GM19035 (cell line): ENCODE results near the gene TBC1D17.
"Not testable (repeated sequence)": the region's sequence is repeated elsewhere in the genome, so short reads cannot be mapped to it uniquely, and the experiment has no call there.

Experiments used
- ATAC-seq: cut with Tn5 transposase; IDR thresholded peaks from one replicate; pipeline ENCODE4 v1.9.1; 2021; ENCODE audit not compliant: unreplicated experiment

Gene TBC1D17

GRCh38 chr19:49916839-49917733 is 39.6 kb downstream of the TBC1D17 start:
- no peak for ATAC-seq

DNA sequence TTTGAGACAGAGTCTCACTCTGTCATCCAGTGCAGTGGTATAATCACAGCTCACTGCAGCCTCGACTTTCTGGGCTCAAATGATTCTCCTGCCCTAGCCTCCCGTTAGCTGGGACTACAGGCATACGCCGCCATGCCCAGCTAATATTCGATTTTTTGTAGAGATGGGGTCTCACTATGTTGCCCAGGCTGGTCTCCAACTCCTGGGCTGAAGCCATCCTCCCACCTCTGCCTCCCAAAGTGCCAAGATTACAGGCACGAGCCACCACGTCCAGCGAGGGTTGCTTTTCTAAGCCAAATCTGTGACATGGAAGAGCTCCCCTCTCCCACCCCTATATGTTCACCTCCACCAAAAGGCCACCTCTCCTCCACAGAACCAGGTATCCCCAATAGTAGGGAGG is 40.6 kb downstream of the TBC1D17 start:
- no peak for ATAC-seq

DNA sequence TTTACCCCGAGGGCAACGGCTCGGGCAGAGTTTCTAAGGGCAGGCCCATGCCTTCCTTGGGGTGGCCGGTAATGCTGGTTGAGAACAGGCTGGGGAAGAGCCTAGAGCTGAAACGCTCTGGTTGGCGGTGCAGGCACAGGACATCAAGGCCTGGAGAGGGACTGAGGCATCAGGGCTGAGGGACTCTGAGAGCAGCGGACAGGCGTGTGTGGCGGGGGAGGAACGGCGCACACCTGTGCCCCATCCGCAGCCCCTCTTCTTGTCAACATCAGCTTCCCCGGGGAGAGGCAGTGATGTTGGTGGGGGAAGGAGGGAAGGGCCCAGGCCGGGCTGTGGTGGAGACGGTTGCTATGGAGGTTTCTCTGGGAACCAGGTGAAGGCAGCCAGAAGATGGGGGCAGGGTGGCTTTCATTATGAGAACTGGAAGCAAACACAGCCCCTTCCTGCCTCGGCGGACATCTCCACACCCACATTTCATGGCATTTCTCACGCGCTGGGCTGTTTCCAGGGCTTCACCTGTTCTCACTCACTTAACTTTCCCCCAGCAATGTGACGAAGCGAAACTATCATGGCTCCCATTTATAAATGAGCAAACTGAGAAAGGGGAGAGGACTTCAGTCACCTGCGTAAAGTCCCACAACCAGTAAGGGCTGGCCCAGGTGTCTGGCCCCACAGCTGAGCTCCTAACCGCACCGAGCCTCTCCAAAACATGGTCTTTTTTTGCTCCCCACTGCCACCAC is 43.3 kb downstream of the TBC1D17 start:
- no peak for ATAC-seq

DNA sequence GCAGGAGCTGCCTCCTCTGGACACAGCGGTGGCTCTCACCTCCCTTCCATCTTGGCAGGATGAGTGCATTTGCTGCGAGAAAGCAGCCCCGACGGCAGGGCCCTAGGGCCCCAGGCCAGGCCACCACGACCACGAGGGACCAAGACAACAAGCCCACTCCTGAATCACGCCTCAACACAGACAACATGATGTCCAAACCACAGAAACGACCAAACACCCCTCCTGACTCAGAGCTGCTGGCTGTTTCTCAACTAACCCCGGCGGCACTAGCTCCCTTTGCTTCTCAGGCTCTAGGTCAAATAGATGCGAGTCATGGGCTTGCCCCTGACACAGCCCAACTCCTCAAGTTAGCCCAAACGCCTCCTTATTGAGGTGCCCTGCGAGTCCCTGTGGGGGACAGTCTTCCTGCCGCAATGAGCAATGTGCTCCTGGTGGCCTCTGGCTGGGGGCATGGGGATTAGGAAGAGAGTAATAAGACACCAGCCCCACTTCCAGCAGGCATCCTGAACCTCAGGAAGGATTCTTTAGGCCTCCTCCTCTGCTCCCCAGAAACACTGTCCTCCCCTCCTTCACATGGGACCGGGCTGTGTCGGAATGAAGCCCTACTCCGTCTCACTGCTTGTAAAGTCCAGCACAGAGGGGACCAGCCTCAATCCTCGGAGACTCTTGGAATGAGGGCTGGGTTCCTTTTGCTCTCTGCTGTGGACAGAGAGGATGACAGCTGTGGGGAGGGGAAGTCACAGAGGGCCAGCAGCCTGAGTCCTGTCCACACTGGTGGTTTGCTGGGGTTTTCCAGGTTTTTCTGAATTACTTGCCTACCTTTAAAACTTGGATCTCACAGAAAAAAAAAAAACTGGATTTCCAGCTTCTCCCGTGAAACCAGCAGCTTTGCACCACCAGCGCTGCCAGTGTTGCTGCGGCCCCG is 44.6 kb downstream of the TBC1D17 start:
- no peak for ATAC-seq

DNA sequence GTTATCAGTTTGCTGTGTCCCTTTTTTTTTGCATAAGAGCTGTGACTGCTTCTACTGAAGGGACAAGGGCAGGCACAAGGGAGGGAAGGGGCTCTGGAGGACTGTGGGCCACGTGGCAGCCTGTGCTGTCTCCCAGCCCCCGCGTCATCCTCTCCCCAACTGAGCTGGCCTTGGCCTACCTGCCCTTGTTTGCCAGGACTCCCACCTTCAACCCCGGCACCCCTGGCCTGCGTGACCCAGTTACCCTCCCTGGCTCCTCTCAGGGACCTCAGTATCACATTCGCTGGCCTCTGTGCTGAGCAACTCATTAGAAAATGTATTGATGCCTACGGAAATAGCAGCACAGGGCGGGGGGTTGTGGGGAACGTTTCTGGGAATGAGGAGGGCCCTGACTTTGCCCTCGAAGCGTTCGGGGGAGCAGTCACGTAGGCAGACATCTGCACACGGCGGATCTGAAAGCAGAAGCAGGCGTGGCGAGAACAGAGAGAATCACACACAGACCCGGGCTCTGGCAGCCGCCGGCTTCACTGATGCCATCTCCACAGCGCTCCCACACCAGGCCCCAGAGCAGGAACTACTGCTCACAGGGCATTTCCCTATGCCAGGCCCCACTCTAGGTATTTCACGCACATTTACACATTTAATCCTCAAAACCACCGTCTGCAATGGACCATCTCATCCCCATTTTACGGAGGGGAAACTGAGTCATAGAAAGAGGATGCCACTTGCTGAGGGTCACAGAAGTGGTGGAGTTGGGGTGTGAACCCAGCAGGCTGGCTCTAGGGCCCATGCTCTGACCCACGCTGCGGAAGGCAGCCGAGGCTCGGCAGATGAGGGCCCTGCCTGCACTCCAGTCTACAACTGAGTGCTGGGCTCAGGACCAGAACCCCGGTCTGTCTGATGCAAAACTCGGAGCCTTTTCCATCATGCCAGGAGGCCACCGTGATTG is 45.8 kb downstream of the TBC1D17 start:
- ATAC-seq = no peak

GRCh38 chr19:49924004-49924880 is 46.7 kb downstream of the TBC1D17 start:
- ATAC-seq = no peak

GRCh38 chr19:49924881-49925210 is 47.3 kb downstream of the TBC1D17 start:
- not testable (repeated sequence) for ATAC-seq

GRCh38 chr19:49925486-49925885 is 48.0 kb downstream of the TBC1D17 start:
- ATAC-seq = no peak

- no peak for ATAC-seq
Measured at GRCh38 chr19:49926515-49926914, 49.0 kb downstream of the TBC1D17 start.

- no peak for ATAC-seq
Measured at GRCh38 chr19:49927526-49928264, 50.2 kb downstream of the TBC1D17 start.

DNA sequence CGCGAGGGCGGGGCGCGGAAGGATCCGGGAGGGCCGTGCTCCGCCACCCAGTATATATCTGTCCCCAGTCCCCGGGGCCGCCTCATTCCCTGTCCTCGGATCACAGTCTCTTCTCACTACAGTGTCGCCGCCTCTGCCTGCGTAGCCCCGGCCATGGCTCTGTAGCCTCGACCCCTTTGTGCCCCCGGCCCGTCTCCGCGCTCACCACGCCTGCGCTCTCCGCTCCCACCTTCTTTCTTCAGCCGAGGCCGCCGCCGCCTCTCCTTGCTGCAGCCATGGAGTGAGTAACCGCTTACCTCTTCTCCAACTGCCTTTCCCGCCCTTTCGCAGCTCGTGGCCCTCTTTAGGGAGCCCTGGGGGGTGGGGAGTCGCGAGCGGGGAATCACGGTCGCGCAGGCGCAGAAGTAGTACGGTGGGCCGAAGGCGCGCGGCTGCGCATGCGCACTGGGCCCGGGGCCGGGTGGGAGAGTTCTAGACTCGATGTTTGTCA is 51.7 kb downstream of the TBC1D17 start, which contains the start of the genes ATF5 and NUP62:
TSS of gene ATF5 (plus strand) at position 85 of the 490 bp plus-strand sequence. CDS start 1,646 bp downstream, outside the sequence.
TSS of gene NUP62 (minus strand) at position 384 of the 490 bp plus-strand sequence. CDS start 19,697 bp downstream, outside the sequence.
- ATAC-seq = peak; percentile 49

DNA sequence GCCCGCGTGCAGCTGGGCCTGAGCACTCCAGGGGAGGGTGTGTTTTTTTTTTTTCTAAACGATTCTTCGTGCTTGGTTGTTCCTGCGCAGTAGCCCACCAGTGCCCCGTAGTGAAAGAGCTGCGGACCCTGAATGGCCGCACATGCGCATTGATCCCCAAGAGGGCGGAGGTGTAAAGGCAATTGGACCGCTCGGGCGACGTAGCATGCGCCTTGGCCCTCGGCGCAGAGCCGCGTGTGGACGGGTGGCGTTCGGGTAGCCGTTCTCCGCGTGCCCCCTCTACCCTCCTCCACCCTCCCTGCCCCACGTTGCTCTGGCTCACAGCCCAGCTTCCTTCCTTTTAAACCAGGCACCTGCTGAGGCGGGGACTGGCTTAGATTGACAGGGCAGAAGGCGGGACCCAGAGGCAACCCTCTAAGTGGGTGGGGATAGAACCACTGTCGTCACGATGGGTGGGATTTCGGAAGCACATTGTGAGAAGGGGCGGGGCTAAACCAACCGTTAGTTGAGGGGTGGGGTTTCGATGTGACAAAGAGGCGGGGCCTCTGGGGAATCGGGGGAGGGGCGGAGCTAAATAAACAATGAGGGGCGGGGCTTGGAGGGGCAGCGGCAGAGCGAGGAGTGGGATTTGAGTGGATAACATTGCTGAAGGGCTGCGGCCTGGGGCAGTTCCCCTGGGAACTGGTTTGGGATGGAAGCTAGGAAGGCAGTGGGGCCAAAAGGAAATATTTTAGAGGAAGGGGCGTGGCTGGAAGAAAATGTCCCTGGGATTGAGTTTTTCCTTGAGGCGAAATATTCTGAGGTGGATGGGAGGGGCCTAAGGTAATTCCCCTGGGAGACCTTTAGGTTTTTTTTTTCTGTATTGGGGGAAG is 52.3 kb downstream of the TBC1D17 start:
- ATAC-seq = peak; percentile 52

GRCh38 chr19:49930483-49931011 is 53.0 kb downstream of the TBC1D17 start:
- no peak for ATAC-seq

GRCh38 chr19:49931293-49932040 is 54.0 kb downstream of the TBC1D17 start:
- no peak for ATAC-seq

DNA sequence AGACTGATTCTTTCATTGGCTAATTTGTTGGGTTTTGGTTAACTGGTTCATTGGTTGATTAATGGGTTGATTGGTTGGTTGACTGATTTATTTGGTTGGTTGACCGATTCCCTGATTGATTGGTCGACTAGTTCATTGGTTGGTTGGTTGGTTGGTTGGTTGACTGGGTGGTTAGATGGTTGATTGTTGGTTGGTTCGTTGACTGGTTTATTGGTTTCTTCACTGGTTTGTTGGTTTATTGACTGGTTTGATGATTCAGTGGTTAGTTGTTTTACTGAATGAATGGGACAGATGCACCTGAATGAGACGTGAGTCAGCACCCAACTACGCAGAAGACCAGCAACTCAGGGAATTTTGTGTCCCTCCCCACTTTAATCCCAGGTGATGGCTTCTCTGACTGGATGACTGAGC is 54.5 kb downstream of the TBC1D17 start:
- no peak for ATAC-seq

- no peak for ATAC-seq
Measured at GRCh38 chr19:49932731-49933131, 55.2 kb downstream of the TBC1D17 start.
